Measurements from ENCODE around the gene GINS2.

The GINS2 gene

DNA sequence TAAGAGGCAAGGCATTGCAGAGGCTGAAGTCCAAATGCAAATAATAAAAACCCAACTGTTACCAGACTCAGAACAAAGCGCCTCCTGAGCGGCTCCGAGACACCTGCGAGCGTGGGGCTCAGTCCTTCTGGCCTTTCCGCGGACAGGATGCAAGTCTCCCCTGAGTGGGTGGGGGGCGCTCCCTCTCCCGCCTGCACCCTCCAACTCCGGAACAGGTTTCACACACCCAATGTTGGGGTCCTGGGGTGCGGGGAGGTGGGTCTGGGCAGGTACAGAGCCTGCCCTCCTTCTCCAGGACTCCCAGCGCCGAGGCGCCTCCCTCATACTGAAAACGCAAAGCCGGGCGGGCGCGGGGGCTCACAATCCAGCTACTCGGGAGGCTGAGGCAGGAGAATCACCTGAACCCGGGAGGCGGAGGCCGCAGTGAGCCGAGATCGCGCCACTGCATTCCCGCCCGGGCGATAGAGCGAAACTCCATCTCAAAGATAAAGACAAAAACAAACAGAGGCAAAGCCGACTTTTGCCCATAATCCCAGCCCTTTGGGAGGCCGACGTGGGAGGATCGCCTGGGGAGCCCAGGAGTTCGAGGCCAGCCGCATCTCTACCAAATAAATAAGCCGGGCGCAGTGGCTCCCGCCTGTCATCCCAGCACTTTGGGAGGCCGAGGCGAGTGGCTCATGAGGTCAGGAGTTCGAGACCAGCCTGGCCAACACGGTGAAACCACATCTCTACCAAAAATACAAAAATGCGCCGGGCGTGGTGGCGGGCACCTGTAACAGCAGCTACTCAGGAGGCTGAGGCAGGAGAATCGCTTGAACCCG lies 893 bp downstream of the GINS2 start:
- Histone ChIP-seq H3K27me3 (ENCODE audit: control insufficient read depth in 1 of 2, insufficient read depth in 1 of 2, low read length in 2 of 2) (peaks cover 18 to 32% of the 10 kb centered on the region in 2 experiments), H3K4me3 (ENCODE audit: insufficient read depth in 1 of 2, low read depth in 1 of 2, low read length in 2 of 2) (peak overlapping the region in 1 of 2 experiments; percentile 84), H3K4me1 (ENCODE audit: control insufficient read depth, insufficient read depth, low read depth, low read length) (peaks cover 9% of the 10 kb centered on the region), H3K23ac (ENCODE audit: low read length in 2 of 2) (no peak overlapping the region), H2AFZ (ENCODE audit: low read depth, low read length) (no peak overlapping the region), H3K79me1 (replicated peaks; ENCODE audit: low read length, poor library complexity, severe bottlenecking) (peaks cover 9% of the 10 kb centered on the region), H3K36me3 (ENCODE audit: control insufficient read depth in 1 of 2, insufficient read depth in 2 of 2, low read depth in 1 of 2, low read length in 2 of 2) (peaks cover 0 to 1% of the 10 kb centered on the region in 2 experiments), H2BK5ac (ENCODE audit: low read depth, low read length, poor library complexity, severe bottlenecking) (no peak overlapping the region), H3K9ac (ENCODE audit: low read length) (peak overlapping the region; percentile 71), H4K91ac (ENCODE audit: low read length) (no peak overlapping the region), H3K4me2 (ENCODE audit: low read length, poor library complexity, severe bottlenecking) (peak overlapping the region; percentile 77), H2BK15ac (ENCODE audit: low read depth, poor library complexity, severe bottlenecking) (no peak overlapping the region), H3K14ac (ENCODE audit: low read length in 2 of 2) (no peak overlapping the region), H3K9me3 (ENCODE audit: control insufficient read depth, low read length) (no peaks in the 10 kb centered on the region), H3K18ac (ENCODE audit: low read depth in 1 of 2, low read length in 2 of 2) (no peak overlapping the region), H3K4ac (ENCODE audit: low read depth in 1 of 2, low read length in 2 of 2) (no peak overlapping the region), H3K27ac (ENCODE audit: low read length, poor library complexity, severe bottlenecking) (no peak overlapping the region), H2AK5ac (ENCODE audit: low read length, severe bottlenecking) (no peak overlapping the region), H2BK12ac (ENCODE audit: low read length in 2 of 2) (no peak overlapping the region), H2BK120ac (ENCODE audit: low read depth, low read length) (no peak overlapping the region), H4K8ac (ENCODE audit: low read length) (no peak overlapping the region)
- DNase-seq = no peak
- WGBS = 88% methylated on average over 42 of the region's 49 CpGs

DNA sequence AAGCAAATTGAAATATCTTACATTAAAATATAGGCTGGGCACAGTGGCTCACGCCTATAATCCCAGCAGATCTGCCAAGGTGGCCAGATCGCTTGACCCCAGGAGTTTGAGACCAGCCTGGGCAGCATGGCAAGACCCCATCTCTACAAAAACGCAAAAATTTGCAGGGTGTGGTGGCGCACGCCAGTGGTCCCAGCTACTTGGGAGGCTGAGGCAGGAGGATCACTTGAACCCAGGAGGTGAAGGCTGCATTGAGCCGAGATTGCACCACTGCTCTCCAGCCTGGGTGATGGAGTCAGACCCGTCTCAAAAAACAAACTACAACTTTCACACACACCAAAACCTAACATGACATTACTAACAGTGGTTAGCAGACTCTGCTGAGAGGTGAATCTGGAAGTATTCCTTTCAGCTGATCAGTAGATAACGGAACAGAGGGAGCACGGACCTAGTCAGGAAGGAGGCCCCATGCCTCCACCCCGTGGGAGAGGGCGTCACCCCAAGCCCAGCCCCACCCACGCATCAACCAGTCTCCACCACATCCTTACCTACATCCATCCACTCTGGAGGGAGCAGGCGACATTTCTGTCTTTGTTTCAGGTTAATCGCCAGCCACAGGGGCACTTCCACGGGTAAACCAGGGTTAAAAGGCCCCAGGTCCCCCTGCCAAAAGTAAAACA lies 1.7 kb downstream of the GINS2 start:
- H3K36me3 ChIP-seq (ENCODE audit: control insufficient read depth in 1 of 2, insufficient read depth in 2 of 2, low read depth in 1 of 2, low read length in 2 of 2) = peaks cover 0 to 4% of the 10 kb centered on the region in 2 experiments
- no peak overlapping the region for H2BK120ac ChIP-seq (ENCODE audit: low read depth, low read length)
- no peak overlapping the region for H3K4me2 ChIP-seq (ENCODE audit: low read length, poor library complexity, severe bottlenecking)
- no peak overlapping the region for H4K91ac ChIP-seq (ENCODE audit: low read length)
- WGBS = 91% methylated on average over 13 of the region's 15 CpGs
- no peak overlapping the region for H2AK5ac ChIP-seq (ENCODE audit: low read length, severe bottlenecking)
- H3K79me1 ChIP-seq (replicated peaks; ENCODE audit: low read length, poor library complexity, severe bottlenecking) = peaks cover 11% of the 10 kb centered on the region
- no peak overlapping the region for H3K23ac ChIP-seq (ENCODE audit: low read length in 2 of 2)
- H4K8ac ChIP-seq (ENCODE audit: low read length) = no peak overlapping the region
- no peak overlapping the region for H2BK5ac ChIP-seq (ENCODE audit: low read depth, low read length, poor library complexity, severe bottlenecking)
- DNase-seq = no peak
- H2BK12ac ChIP-seq (ENCODE audit: low read length in 2 of 2) = no peak overlapping the region
- H2AFZ ChIP-seq (ENCODE audit: low read depth, low read length) = no peak overlapping the region
- H3K9ac ChIP-seq (ENCODE audit: low read length) = no peak overlapping the region
- H2BK15ac ChIP-seq (ENCODE audit: low read depth, poor library complexity, severe bottlenecking) = no peak overlapping the region
- H3K18ac ChIP-seq (ENCODE audit: low read depth in 1 of 2, low read length in 2 of 2) = no peak overlapping the region
- H3K4ac ChIP-seq (ENCODE audit: low read depth in 1 of 2, low read length in 2 of 2) = no peak overlapping the region
- H3K27me3 ChIP-seq (ENCODE audit: control insufficient read depth in 1 of 2, insufficient read depth in 1 of 2, low read length in 2 of 2) = peaks cover 15 to 25% of the 10 kb centered on the region in 2 experiments
- H3K27ac ChIP-seq (ENCODE audit: low read length, poor library complexity, severe bottlenecking) = no peak overlapping the region
- no peaks in the 10 kb centered on the region for H3K9me3 ChIP-seq (ENCODE audit: control insufficient read depth, low read length)
- H3K4me1 ChIP-seq (ENCODE audit: control insufficient read depth, insufficient read depth, low read depth, low read length) = peaks cover 9% of the 10 kb centered on the region
- no peak overlapping the region for H3K14ac ChIP-seq (ENCODE audit: low read length in 2 of 2)
- no peak overlapping the region for H3K4me3 ChIP-seq (ENCODE audit: insufficient read depth in 1 of 2, low read depth in 1 of 2, low read length in 2 of 2)

DNA sequence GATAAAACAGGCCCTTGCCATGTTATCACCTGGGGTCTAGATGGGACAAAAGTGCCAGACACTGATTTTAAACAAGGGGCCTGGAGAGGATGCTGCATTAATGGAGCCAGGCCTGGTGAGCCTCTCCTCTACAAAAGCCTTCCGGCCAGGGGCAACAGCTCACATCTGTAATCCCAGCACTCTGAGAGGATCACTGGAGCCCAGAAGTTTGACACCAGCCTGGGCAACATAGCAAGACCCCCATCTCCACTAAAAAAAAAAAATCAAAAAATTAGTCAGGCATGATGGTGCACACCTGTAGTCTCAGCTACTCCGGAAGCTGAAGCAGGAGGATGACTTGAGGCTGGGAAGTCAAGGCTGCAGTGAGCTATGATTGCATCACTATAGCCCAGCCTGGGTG lies 3.5 kb downstream of the GINS2 start:
- peaks cover 10 to 12% of the 10 kb centered on the region in 2 experiments for H3K36me3 ChIP-seq (ENCODE audit: control insufficient read depth in 1 of 2, insufficient read depth in 2 of 2, low read depth in 1 of 2, low read length in 2 of 2)
- no peaks in the 10 kb centered on the region for H3K9me3 ChIP-seq (ENCODE audit: control insufficient read depth, low read length)
- no peak overlapping the region for H3K9ac ChIP-seq (ENCODE audit: low read length)
- WGBS = 94% methylated on average over 2 of the region's 2 CpGs
- H2BK12ac ChIP-seq (ENCODE audit: low read length in 2 of 2) = no peak overlapping the region
- H3K4me1 ChIP-seq (ENCODE audit: control insufficient read depth, insufficient read depth, low read depth, low read length) = peaks cover 9% of the 10 kb centered on the region
- H3K79me1 ChIP-seq (replicated peaks; ENCODE audit: low read length, poor library complexity, severe bottlenecking) = peaks cover 11% of the 10 kb centered on the region
- H3K4me3 ChIP-seq (ENCODE audit: insufficient read depth in 1 of 2, low read depth in 1 of 2, low read length in 2 of 2) = no peak overlapping the region
- no peak overlapping the region for H3K4me2 ChIP-seq (ENCODE audit: low read length, poor library complexity, severe bottlenecking)
- H2BK5ac ChIP-seq (ENCODE audit: low read depth, low read length, poor library complexity, severe bottlenecking) = no peak overlapping the region
- peaks cover 7 to 10% of the 10 kb centered on the region in 2 experiments for H3K27me3 ChIP-seq (ENCODE audit: control insufficient read depth in 1 of 2, insufficient read depth in 1 of 2, low read length in 2 of 2)
- H3K18ac ChIP-seq (ENCODE audit: low read depth in 1 of 2, low read length in 2 of 2) = no peak overlapping the region
- H3K4ac ChIP-seq (ENCODE audit: low read depth in 1 of 2, low read length in 2 of 2) = no peak overlapping the region
- no peak overlapping the region for H4K91ac ChIP-seq (ENCODE audit: low read length)
- H2AFZ ChIP-seq (ENCODE audit: low read depth, low read length) = no peak overlapping the region
- H4K8ac ChIP-seq (ENCODE audit: low read length) = no peak overlapping the region
- no peak overlapping the region for H3K14ac ChIP-seq (ENCODE audit: low read length in 2 of 2)
- no peak overlapping the region for H3K27ac ChIP-seq (ENCODE audit: low read length, poor library complexity, severe bottlenecking)
- no peak overlapping the region for H3K23ac ChIP-seq (ENCODE audit: low read length in 2 of 2)
- no peak overlapping the region for H2BK120ac ChIP-seq (ENCODE audit: low read depth, low read length)
- H2AK5ac ChIP-seq (ENCODE audit: low read length, severe bottlenecking) = no peak overlapping the region
- no peak overlapping the region for H2BK15ac ChIP-seq (ENCODE audit: low read depth, poor library complexity, severe bottlenecking)
- DNase-seq = no peak

DNA sequence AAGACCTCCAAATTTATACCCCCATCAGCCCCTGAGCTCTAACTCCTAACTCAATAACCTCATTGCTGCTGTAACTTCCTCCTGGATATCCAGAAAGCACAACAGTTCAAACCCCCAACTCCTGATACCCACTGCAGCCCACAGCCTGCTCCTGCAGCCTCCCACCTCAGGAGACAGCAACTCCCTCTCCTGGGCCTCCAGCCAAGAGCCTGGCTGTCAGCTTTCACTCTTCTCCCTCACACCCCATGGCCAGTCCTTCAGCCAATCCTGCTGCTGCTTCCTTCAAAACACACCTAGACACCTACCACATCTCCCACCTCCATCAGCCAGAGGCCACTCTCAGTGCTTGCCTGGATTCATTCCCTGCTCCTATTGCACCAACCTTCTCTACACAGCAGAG lies 5.4 kb downstream of the GINS2 start:
- H2AFZ ChIP-seq (ENCODE audit: low read depth, low read length) = no peak overlapping the region
- H3K27ac ChIP-seq (ENCODE audit: low read length, poor library complexity, severe bottlenecking) = no peak overlapping the region
- H3K14ac ChIP-seq (ENCODE audit: low read length in 2 of 2) = no peak overlapping the region
- no peak overlapping the region for H4K8ac ChIP-seq (ENCODE audit: low read length)
- H3K79me1 ChIP-seq (replicated peaks; ENCODE audit: low read length, poor library complexity, severe bottlenecking) = peaks cover 12% of the 10 kb centered on the region
- no peak overlapping the region for H2BK15ac ChIP-seq (ENCODE audit: low read depth, poor library complexity, severe bottlenecking)
- H2BK12ac ChIP-seq (ENCODE audit: low read length in 2 of 2) = no peak overlapping the region
- no peak overlapping the region for H2BK120ac ChIP-seq (ENCODE audit: low read depth, low read length)
- no peak overlapping the region for H4K91ac ChIP-seq (ENCODE audit: low read length)
- H3K4me3 ChIP-seq (ENCODE audit: insufficient read depth in 1 of 2, low read depth in 1 of 2, low read length in 2 of 2) = no peak overlapping the region
- peaks cover 17 to 28% of the 10 kb centered on the region in 2 experiments for H3K36me3 ChIP-seq (ENCODE audit: control insufficient read depth in 1 of 2, insufficient read depth in 2 of 2, low read depth in 1 of 2, low read length in 2 of 2)
- peaks cover 3% of the 10 kb centered on the region for H3K4me1 ChIP-seq (ENCODE audit: control insufficient read depth, insufficient read depth, low read depth, low read length)
- DNase-seq = no peak
- H3K4me2 ChIP-seq (ENCODE audit: low read length, poor library complexity, severe bottlenecking) = no peak overlapping the region
- no peak overlapping the region for H2BK5ac ChIP-seq (ENCODE audit: low read depth, low read length, poor library complexity, severe bottlenecking)
- no peaks in the 10 kb centered on the region for H3K9me3 ChIP-seq (ENCODE audit: control insufficient read depth, low read length)
- no peaks in the 10 kb centered on the region for H3K27me3 ChIP-seq (ENCODE audit: control insufficient read depth in 1 of 2, insufficient read depth in 1 of 2, low read length in 2 of 2)
- no peak overlapping the region for H2AK5ac ChIP-seq (ENCODE audit: low read length, severe bottlenecking)
- H3K4ac ChIP-seq (ENCODE audit: low read depth in 1 of 2, low read length in 2 of 2) = no peak overlapping the region
- H3K9ac ChIP-seq (ENCODE audit: low read length) = no peak overlapping the region
- H3K18ac ChIP-seq (ENCODE audit: low read depth in 1 of 2, low read length in 2 of 2) = no peak overlapping the region
- H3K23ac ChIP-seq (ENCODE audit: low read length in 2 of 2) = no peak overlapping the region
